Esophagus muscularis mucosa (tissue), 4 donors: ENCODE results near the gene LBX1. TPM values are rescaled to one million over a fixed set of nuclear protein-coding genes. Genes with fewer than 3 reads are reported as not detected.
A peak's percentile ranks its signal among the peaks of the same experiment; 100 is the strongest.

Experiments
- DNase-seq: peaks from one replicate; pipeline ENCODE4 v3.0.0-alpha.2; 2017; ENCODE audit errors: extremely low spot score
- H3K27ac ChIP-seq, 4 donors: fragments of 200-600 bp; sonication (generic); replicated peaks in 1 of 4; 1 replicate in 3 of 4; 2 replicates in 1 of 4; pipeline ENCODE4 v1.5.1; 2016 to 2019; ENCODE audit warnings: mild to moderate bottlenecking in 1 of 4
- H3K27me3 ChIP-seq, 4 donors: fragments of 200-600 bp; sonication (generic); one replicate each; pipeline versions ENCODE4 v1.5.1 to v1.6.0; 2016 to 2019
- H3K36me3 ChIP-seq, 4 donors: fragments of 200-600 bp; sonication (generic); one replicate each; pipeline ENCODE4 v1.5.1; 2016 to 2019
- H3K4me1 ChIP-seq, 4 donors: fragments of 200-600 bp; sonication (generic); one replicate each; pipeline ENCODE4 v1.5.1; 2016 to 2019
- H3K4me3 ChIP-seq, 4 donors: fragments of 200-600 bp; sonication (generic); 1 replicate in 2 of 4; 2 replicates in 2 of 4; pipeline ENCODE4 v1.5.1; 2016 to 2019; ENCODE audit warnings: mild to moderate bottlenecking in 4 of 4, moderate library complexity in 1 of 4
- H3K9me3 ChIP-seq, 4 donors: fragments of 200-600 bp; sonication (generic); 1 replicate in 3 of 4; 2 replicates in 1 of 4; pipeline ENCODE4 v1.5.1; 2016 to 2019
- EP300 ChIP-seq: sonication (generic); formaldehyde crosslinking; IDR thresholded peaks from one replicate; pipeline ENCODE4 v1.6.1; 2017; ENCODE audit warnings: antibody characterized with exemption
- POLR2A ChIP-seq: fragments of 450-650 bp; IDR thresholded peaks from one replicate; pipeline ENCODE4 v1.6.1; 2017; ENCODE audit warnings: antibody characterized with exemption, moderate library complexity, mild to moderate bottlenecking, low read depth
- POLR2AphosphoS5 ChIP-seq, 2 donors: sonication (generic); formaldehyde crosslinking; IDR thresholded peaks; one replicate each; pipeline ENCODE4 v1.6.1; 2017; ENCODE audit warnings: antibody characterized with exemption in 2 of 2
- WGBS: methylation state at CpG from one replicate; pipeline ENCODE4 v1.1.5; 2018; 5-methylcytosine and 5-hydroxymethylcytosine counted together
- intact Hi-C: fragments of 100-400 bp; cut with DNase I; formaldehyde crosslinking; loops from one replicate; pipeline ENCODE4 v1.15.1; 2023
- total RNA-seq, 4 donors: library from RNA; depleted of rRNA; stranded (reverse); fragments of >200 nt; gene quantifications; one replicate each; pipeline versions ENCODE4 v1.1.0 to v1.2.1, GENCODE V29; 2016
- TF ChIP-seq, protein P1 (sequence below), 3 experiments: fragments of 200-600 bp in 2 of 3; fragments of 450-650 bp in 1 of 3; sonication (generic) in 2 of 3; IDR thresholded peaks; one replicate each; pipeline ENCODE4 v1.5.1; 2017 to 2019; ENCODE audit warnings: antibody characterized with exemption in 3 of 3, mild to moderate bottlenecking in 2 of 3, moderate library complexity in 1 of 3

The LBX1 gene
- total RNA-seq, 4 donors from 2014 or later: not detected

GRCh38 chr10:101231912-101232689 lies 2.8 kb upstream of the LBX1 start:
- H3K27me3 ChIP-seq: peaks cover 13 to 100% (median 90%) of the 10 kb centered on the region in 4 donors
- peaks cover 0 to 6% (median 0%) of the 10 kb centered on the region in 4 donors for H3K9me3 ChIP-seq
- no peak for DNase-seq
- H3K4me1 ChIP-seq: peaks cover 30 to 48% (median 45%) of the 10 kb centered on the region in 4 donors
- WGBS: 34% methylated on average over 12 of the region's 12 CpGs
- H3K36me3 ChIP-seq: no peaks in the 10 kb centered on the region
- no peak overlapping the region for H3K4me3 ChIP-seq
- TF ChIP-seq POLR2A (no peak), EP300 (no peak), POLR2AphosphoS5 (IDR thresholded peaks at IDR 0.05) (no peak)
- TF ChIP-seq, protein P1, sequence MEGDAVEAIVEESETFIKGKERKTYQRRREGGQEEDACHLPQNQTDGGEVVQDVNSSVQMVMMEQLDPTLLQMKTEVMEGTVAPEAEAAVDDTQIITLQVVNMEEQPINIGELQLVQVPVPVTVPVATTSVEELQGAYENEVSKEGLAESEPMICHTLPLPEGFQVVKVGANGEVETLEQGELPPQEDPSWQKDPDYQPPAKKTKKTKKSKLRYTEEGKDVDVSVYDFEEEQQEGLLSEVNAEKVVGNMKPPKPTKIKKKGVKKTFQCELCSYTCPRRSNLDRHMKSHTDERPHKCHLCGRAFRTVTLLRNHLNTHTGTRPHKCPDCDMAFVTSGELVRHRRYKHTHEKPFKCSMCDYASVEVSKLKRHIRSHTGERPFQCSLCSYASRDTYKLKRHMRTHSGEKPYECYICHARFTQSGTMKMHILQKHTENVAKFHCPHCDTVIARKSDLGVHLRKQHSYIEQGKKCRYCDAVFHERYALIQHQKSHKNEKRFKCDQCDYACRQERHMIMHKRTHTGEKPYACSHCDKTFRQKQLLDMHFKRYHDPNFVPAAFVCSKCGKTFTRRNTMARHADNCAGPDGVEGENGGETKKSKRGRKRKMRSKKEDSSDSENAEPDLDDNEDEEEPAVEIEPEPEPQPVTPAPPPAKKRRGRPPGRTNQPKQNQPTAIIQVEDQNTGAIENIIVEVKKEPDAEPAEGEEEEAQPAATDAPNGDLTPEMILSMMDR (IDR thresholded peaks at IDR 0.05): no peak
- intact Hi-C loops: no loop called here
- H3K27ac ChIP-seq: no peak overlapping the region

DNA sequence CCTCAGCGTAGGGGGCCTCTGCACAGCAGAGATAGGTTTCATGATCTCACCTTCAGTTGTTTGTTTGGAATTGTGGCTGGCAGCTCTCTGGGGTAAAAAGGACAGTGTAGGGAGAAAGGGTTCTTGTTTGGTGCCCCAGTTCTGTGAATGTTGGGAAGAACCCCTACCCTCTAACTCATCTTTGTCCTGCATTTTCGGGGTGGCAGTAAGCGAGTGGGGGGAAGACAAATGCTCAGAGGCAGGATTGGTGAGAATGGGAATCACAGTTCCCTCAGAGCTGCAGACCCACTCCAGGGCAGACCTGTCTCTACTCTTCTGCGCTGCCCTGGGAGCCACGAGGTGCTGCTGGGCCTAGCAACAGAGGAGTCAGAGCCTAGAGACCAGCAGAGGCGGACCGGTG lies 1.8 kb upstream of the LBX1 start:
- Histone ChIP-seq H3K27ac (no peak overlapping the region), H3K9me3 (no peaks in the 10 kb centered on the region), H3K4me1 (peaks cover 33 to 48% (median 45%) of the 10 kb centered on the region in 4 donors), H3K4me3 (no peak overlapping the region), H3K27me3 (peaks cover 13 to 100% (median 90%) of the 10 kb centered on the region in 4 donors), H3K36me3 (no peaks in the 10 kb centered on the region)
- WGBS: 91% methylated on average over 3 of the region's 7 CpGs
- TF ChIP-seq, protein P1 (IDR thresholded peaks at IDR 0.05): no peak
- DNase-seq: no peak
- intact Hi-C loops: no loop called here

DNA sequence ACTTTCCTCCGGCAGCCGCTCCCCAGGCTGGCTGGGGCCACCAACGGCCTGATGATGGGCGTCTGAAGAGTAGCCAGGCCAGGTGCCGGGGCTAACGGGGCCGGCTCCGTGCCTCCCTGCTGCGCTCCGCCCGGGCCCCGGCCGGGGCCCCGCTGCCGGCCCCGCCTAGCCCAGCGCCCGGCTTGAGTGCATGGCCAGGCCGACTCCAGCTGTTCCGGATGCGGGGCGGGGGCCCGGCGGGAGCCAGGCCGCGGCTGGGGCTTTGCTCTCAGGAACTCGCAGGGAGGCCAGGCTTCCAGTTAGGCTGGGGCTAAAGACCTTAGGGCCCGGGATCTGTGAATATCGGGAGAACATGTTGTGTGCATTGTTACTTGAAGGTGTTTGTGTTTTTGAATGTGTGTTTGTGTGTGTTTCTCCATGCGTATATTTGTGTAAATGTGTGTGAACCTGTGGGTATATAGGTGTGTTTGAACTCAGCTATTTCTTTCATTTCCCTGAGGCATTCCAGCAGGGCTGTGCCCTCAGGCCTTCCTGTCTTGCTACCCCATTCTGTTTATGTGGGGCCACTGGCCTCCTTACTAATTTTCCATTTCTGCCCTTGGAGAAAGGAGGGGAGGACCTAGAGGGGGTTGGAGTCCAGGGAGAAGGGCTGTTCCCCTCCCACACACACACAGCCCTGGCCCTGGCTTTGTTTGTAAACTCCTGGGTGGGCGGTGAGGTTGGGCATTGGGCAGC lies 1.1 kb upstream of the LBX1 start:
- TF ChIP-seq, protein P1 (IDR thresholded peaks at IDR 0.05): no peak
- TF ChIP-seq EP300 (no peak), POLR2A (no peak), POLR2AphosphoS5 (IDR thresholded peaks at IDR 0.05) (no peak)
- Histone ChIP-seq H3K4me3 (peak overlapping the region; percentile 31 to 42 (median 35)), H3K9me3 (no peaks in the 10 kb centered on the region), H3K27ac (no peak overlapping the region), H3K4me1 (peaks cover 40 to 52% (median 49%) of the 10 kb centered on the region in 4 donors), H3K36me3 (no peaks in the 10 kb centered on the region), H3K27me3 (peaks cover 17 to 100% (median 91%) of the 10 kb centered on the region in 4 donors)
- 69% methylated on average over 4 of the region's 31 CpGs for WGBS
- intact Hi-C loops: no loop called here
- no peak for DNase-seq

GRCh38 chr10:101228966-101229265 lies 347 bp downstream of the LBX1 start:
- Histone ChIP-seq H3K4me3 (peak overlapping the region; percentile 31 to 42 (median 35)), H3K4me1 (peaks cover 51 to 66% (median 64%) of the 10 kb centered on the region in 4 donors), H3K9me3 (no peaks in the 10 kb centered on the region), H3K27me3 (peaks cover 28 to 100% (median 92%) of the 10 kb centered on the region in 4 donors), H3K27ac (no peak overlapping the region), H3K36me3 (no peaks in the 10 kb centered on the region)
- 2% methylated on average over 12 of the region's 34 CpGs for WGBS
- intact Hi-C loops: no loop called here
- DNase-seq: no peak
- no peak for TF ChIP-seq POLR2A
- TF ChIP-seq POLR2AphosphoS5 (IDR thresholded peaks at IDR 0.05): no peak
- no peak for TF ChIP-seq EP300
- TF ChIP-seq, protein P1 (IDR thresholded peaks at IDR 0.05): no peak
